ENCODE results near the gene USP51. TPM values are rescaled to one million over a fixed set of nuclear protein-coding genes. Genes with fewer than 3 reads are reported as not detected.

Gene USP51
- 0.36 to 0.81 TPM (median 0.69 TPM) in 5 replicates for total RNA-seq (2022; extraction: Qiagen RNA extraction; ENCODE audit: low read depth)

DNA sequence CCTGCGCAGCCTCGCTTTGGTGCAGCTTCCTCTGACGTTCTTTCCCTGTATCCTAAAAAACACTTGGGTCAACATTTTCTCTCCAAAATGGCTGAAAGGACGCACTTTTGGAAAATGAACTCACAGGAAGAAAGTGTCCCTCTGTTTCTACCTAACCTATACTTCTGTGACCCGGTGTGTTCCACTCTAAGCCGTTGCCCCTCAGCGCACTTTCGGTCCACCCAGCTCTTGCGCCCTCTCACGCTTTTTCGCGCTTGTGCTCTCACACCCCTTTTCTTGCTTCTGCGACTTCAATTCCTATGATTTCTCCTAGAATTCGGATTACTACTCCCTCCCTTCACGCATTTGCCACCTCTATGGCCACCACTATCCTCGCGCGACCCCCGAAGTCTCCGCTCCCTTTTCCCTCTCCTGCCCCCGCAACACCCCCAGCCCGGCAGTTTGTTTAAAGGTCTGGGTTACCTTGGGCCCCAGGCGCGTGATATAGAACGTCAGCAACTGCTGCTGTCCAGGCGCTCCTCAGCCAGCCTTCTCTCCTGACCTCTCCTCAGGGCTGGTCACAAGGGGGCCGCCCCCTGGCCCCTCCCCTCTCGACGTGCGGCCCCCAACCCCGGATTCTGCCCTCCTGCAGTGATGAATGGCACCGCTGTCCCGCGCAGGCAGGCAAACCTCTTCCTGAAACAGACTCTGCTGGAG lies at the start of gene USP51:
USP51 (minus strand) TSS at position 535 of the 696 bp plus-strand sequence. CDS start 909 bp downstream, outside the sequence.

DNA sequence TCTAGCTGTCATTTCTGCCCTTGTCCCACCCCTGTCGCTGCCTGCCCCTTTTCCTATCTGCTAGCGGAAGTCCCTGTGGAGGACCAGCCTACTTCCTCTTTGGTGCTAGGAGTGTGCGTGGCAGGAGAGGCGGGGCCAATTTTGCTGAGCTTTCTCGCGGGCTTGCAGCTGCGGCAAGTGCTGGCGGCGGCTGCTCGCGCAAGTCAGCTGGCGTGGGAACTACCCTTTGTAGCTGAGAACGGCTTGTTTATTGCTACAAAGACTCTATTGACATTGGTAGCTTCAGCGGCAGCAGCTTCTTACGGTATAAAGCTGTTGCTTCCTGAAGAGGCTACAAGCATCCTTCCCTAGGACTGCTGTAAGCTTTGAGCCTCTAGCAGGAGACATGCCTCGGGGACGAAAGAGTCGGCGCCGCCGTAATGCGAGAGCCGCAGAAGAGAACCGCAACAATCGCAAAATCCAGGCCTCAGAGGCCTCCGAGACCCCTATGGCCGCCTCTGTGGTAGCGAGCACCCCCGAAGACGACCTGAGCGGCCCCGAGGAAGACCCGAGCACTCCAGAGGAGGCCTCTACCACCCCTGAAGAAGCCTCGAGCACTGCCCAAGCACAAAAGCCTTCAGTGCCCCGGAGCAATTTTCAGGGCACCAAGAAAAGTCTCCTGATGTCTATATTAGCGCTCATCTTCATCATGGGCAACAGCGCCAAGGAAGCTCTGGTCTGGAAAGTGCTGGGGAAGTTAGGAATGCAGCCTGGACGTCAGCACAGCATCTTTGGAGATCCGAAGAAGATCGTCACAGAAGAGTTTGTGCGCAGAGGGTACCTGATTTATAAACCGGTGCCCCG lies 37.4 kb downstream of the USP51 start, which contains the start of gene MAGEH1:
MAGEH1 (plus strand) TSS at position 138 of the 843 bp plus-strand sequence; CDS start at position 386, 248 bp downstream.

Other genes starting within 250 kb of the USP51 start
- not detected in 5 replicates for gene PAGE3, start 224.9 kb downstream of the USP51 start, total RNA-seq (2022; extraction: Qiagen RNA extraction; ENCODE audit: low read depth)
- gene MAGEH1, start 37.7 kb downstream of the USP51 start, total RNA-seq (2022; extraction: Qiagen RNA extraction; ENCODE audit: low read depth), result 6.8 to 8.2 TPM (median 7.2 TPM) in 5 replicates
- gene FOXR2, start 133.6 kb upstream of the USP51 start, total RNA-seq (2022; extraction: Qiagen RNA extraction; ENCODE audit: low read depth), result not detected in 5 replicates
- gene RRAGB, start 227.9 kb upstream of the USP51 start, total RNA-seq (2022; extraction: Qiagen RNA extraction; ENCODE audit: low read depth), result 10.5 to 15.2 TPM (median 12.7 TPM) in 5 replicates

Data from A549 treated with DMSO at 1 μM for 4 hours (cell line).